CD4-positive, alpha-beta memory T cell (primary cell): ENCODE results near the gene FSHB. TPM values are rescaled to one million over a fixed set of nuclear protein-coding genes. Genes with fewer than 3 reads are reported as not detected.

Experiments used
- CTCF ChIA-PET: fragments of 350-600 bp; sonication (Branson Sonifier 250); formaldehyde crosslinking; loops from one replicate; lab custom pipeline; 2021; ENCODE audit warnings: inconsistent platforms; ENCODE audit not compliant: partially characterized antibody; lab: Charles Lee
- POLR2A ChIA-PET: fragments of 350-600 bp; sonication (Branson Sonifier 250); formaldehyde crosslinking; loops from one replicate; lab custom pipeline; 2021; ENCODE audit not compliant: partially characterized antibody; lab: Charles Lee
- DNase-seq, 5 donors: peaks; one replicate each; pipeline versions ENCODE4 v3.0.0 to v3.0.0-alpha.2; 2020 to 2022; ENCODE audit warnings: mixed read lengths in 1 of 5
- H3K27ac ChIP-seq: one replicate; pipeline ENCODE4 v1.7.0; 2013; ENCODE audit warnings: low read depth, low read length
- H3K27me3 ChIP-seq: 2 replicates; pipeline ENCODE4 v1.7.0; 2013; ENCODE audit warnings: mild to moderate bottlenecking, low read length, moderate library complexity; ENCODE audit not compliant: insufficient read depth
- H3K36me3 ChIP-seq: 2 replicates; pipeline ENCODE4 v1.7.0; 2013; ENCODE audit warnings: mild to moderate bottlenecking, low read length, moderate library complexity; ENCODE audit not compliant: insufficient read depth
- H3K4me1 ChIP-seq: 2 replicates; pipeline ENCODE4 v1.7.0; 2013; ENCODE audit warnings: mild to moderate bottlenecking, low read length, moderate library complexity; ENCODE audit not compliant: insufficient read depth
- H3K4me3 ChIP-seq, 2 donors: one replicate each; pipeline ENCODE4 v1.7.0; 2013; ENCODE audit warnings: low read length in 2 of 2, mild to moderate bottlenecking in 1 of 2
- H3K9me3 ChIP-seq, 2 donors: one replicate each; pipeline ENCODE4 v1.7.0; 2013; ENCODE audit warnings: low read length in 2 of 2, control low read depth in 1 of 2; ENCODE audit not compliant: control insufficient read depth in 1 of 2
- H3K27ac Mint-ChIP-seq, 7 donors: one replicate each; pipeline ENCODE4 v1.8.0; 2020 to 2021; ENCODE audit warnings: mixed read lengths in 7 of 7, mild to moderate bottlenecking in 6 of 7, inconsistent platforms in 3 of 7, moderate library complexity in 3 of 7
- H3K27me3 Mint-ChIP-seq, 2 donors: one replicate each; pipeline ENCODE4 v1.8.0; 2020 to 2021; ENCODE audit warnings: mixed read lengths in 2 of 2
- H3K36me3 Mint-ChIP-seq, 2 donors: one replicate each; pipeline ENCODE4 v1.8.0; 2020 to 2021; ENCODE audit warnings: mixed read lengths in 2 of 2, inconsistent platforms in 1 of 2, mild to moderate bottlenecking in 1 of 2
- H3K4me1 Mint-ChIP-seq, 4 donors: one replicate each; pipeline ENCODE4 v1.8.0; 2020 to 2021; ENCODE audit warnings: mixed read lengths in 4 of 4, mild to moderate bottlenecking in 1 of 4
- H3K4me3 Mint-ChIP-seq, 8 donors: one replicate each; pipeline ENCODE4 v1.8.0; 2020 to 2021; ENCODE audit warnings: mixed read lengths in 8 of 8, mild to moderate bottlenecking in 7 of 8, moderate library complexity in 6 of 8, inconsistent platforms in 3 of 8
- H3K9me3 Mint-ChIP-seq, 8 donors: one replicate each; pipeline ENCODE4 v1.8.0; 2020 to 2021; ENCODE audit warnings: mixed read lengths in 8 of 8, mild to moderate bottlenecking in 5 of 8, inconsistent platforms in 3 of 8, moderate library complexity in 1 of 8
- intact Hi-C: fragments of 100-400 bp; cut with micrococcal nuclease; formaldehyde crosslinking; loops from one replicate; pipeline ENCODE4 v1.15.1; 2023
- polyA plus RNA-seq, 2 donors: library from polyadenylated mRNA; unstranded; fragments of 300-500 nt; fragmentation: Illumina TruSeq; gene quantifications; one replicate each; pipeline ENCODE4 v1.2.3, GENCODE V29; 2021
- total RNA-seq, 2 experiments: library from RNA; stranded (reverse); gene quantifications; one replicate each; pipeline ENCODE4 v1.2.3, GENCODE V29; 2021

Gene FSHB
- total and polyA plus RNA-seq, 4 experiments from 2014 or later, result not detected

DNA sequence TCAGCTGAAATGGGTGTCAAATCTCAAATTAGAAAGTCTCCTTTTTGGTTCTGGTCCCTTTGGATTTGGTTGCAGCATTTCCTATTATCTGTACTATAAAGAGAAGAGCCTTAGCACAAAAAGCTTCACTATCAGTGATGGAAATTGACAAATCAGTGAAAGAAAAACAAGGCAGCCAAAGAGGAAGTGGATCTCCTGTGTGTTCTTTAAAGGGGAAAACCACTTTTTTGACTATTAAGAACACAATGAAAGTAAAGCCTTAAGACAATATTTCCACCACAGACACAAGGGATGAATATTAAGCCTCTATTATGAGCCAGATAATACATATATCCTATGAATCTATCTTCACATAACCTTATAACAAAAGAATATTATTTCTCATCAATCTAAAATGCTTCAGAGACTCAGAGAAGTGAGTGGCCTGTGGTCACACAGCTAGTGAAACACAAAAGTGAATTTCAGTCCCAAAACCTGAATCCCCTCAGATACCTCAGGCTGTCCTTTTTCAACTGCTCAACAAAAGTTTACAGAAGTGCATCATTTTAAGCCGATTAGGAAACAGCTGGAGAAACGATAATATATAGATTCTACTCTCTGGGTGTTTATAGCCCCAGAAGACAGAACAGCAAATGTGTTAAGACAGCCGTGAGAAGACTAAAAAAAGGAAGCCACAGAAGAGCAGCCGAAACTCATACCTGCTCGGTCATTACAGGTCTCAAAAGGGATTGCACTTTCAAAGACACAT is 24.4 kb upstream of the FSHB start:
- DNase-seq, result no peak
- H3K9me3 Mint-ChIP-seq, result no peaks in the 10 kb centered on the region
- peak overlapping the region in 1 of 7 donors; percentile 25 for H3K27ac Mint-ChIP-seq
- POLR2A ChIA-PET, result no interaction called here
- H3K27me3 Mint-ChIP-seq, result peaks cover 0 to 7% of the 10 kb centered on the region in 2 donors
- Histone ChIP-seq H3K4me3 (no peak overlapping the region), H3K27me3 (no peaks in the 10 kb centered on the region), H3K36me3 (no peaks in the 10 kb centered on the region), H3K9me3 (no peaks in the 10 kb centered on the region), H3K27ac (no peak overlapping the region), H3K4me1 (no peaks in the 10 kb centered on the region)
- H3K36me3 Mint-ChIP-seq, result no peaks in the 10 kb centered on the region
- H3K4me3 Mint-ChIP-seq, result no peak overlapping the region
- intact Hi-C loops, result no loop called here
- CTCF ChIA-PET, result no interaction called here
- H3K4me1 Mint-ChIP-seq, result peaks cover 0 to 6% (median 0%) of the 10 kb centered on the region in 4 donors

DNA sequence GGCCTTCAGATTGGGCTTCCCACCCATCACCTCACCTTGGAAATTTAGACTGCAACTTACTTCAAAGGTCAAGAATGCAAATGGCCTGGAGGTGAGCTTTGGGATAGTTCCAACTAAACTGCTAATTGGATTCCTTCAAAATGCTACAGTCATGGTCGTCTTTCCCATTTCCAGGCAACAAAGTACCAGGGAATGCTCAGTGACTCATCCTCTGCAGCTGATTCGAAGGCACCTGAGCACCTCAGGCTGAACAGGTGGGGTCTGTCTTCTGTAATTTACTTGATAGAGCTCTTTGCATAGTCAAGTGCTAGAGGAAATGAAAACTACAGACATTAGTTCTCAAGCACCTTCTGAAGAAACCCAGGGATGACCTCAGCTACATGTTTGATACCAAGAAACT is 20.5 kb upstream of the FSHB start:
- no peaks in the 10 kb centered on the region for H3K36me3 Mint-ChIP-seq
- no peaks in the 10 kb centered on the region for H3K9me3 Mint-ChIP-seq
- intact Hi-C loops, result no loop called here
- H3K27me3 Mint-ChIP-seq, result peaks cover 0 to 2% of the 10 kb centered on the region in 2 donors
- no peaks in the 10 kb centered on the region for H3K4me1 ChIP-seq
- no peaks in the 10 kb centered on the region for H3K27me3 ChIP-seq
- H3K27ac ChIP-seq, result no peak overlapping the region
- peaks cover 0 to 6% (median 0%) of the 10 kb centered on the region in 4 donors for H3K4me1 Mint-ChIP-seq
- no peak overlapping the region for H3K4me3 ChIP-seq
- H3K4me3 Mint-ChIP-seq, result no peak overlapping the region
- no peaks in the 10 kb centered on the region for H3K36me3 ChIP-seq
- DNase-seq, result no peak
- CTCF ChIA-PET, result no interaction called here
- POLR2A ChIA-PET, result no interaction called here
- no peak overlapping the region for H3K27ac Mint-ChIP-seq
- H3K9me3 ChIP-seq, result no peaks in the 10 kb centered on the region

DNA sequence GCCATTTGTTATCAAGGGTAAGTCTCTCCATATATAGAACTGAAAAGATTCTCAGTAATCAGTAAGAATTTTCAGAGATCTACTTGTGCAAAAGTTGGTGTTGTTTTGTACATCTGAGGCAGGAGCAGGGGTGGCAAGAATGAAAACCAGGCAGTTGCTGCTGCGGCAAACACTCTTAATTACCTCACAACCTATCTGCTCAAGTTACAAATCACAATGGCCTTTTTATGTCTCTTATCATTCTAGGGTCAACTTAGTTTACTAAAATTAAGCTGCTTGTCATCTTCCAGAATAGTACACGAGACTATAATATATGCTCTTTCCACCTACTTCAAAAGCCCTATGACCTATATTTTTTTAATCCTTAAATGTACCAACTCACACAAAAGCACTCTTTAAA is 14.3 kb upstream of the FSHB start:
- Mint-ChIP-seq H3K4me3 (no peak overlapping the region), H3K27ac (no peak overlapping the region), H3K9me3 (peaks cover 0 to 2% (median 0%) of the 10 kb centered on the region in 8 donors), H3K4me1 (no peaks in the 10 kb centered on the region), H3K36me3 (no peaks in the 10 kb centered on the region), H3K27me3 (peaks cover 0 to 4% of the 10 kb centered on the region in 2 donors)
- intact Hi-C loops, result no loop called here
- no peak overlapping the region for H3K4me3 ChIP-seq
- no peak for DNase-seq
- H3K27ac ChIP-seq, result no peak overlapping the region
- no peaks in the 10 kb centered on the region for H3K27me3 ChIP-seq
- CTCF ChIA-PET, result interaction anchor here (0.9 kb wide), 1 partner anchor 20 kb away, joined by 3 read pairs; no protein-coding TSS in a partner anchor
- POLR2A ChIA-PET, result no interaction called here
- no peaks in the 10 kb centered on the region for H3K9me3 ChIP-seq
- no peaks in the 10 kb centered on the region for H3K4me1 ChIP-seq
- no peaks in the 10 kb centered on the region for H3K36me3 ChIP-seq

DNA sequence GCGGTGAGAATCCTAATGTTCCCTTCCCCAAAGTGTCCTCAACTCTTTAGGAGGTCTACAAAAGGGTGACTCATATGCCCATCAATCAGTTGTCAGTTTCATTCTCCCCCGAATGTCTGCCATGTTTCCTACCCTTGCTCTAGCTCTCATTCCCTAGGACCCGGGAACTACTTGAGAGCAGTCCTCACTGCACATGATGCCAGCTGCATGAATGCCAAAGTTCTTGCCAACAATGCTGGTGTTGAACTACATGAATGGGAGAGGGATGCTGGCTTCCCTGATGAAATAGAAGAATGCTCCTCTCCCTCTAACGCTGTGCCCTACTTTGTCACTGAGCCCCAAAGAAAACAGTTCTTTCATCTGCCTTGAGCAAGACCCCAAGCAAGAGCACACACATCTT is 12.5 kb upstream of the FSHB start:
- POLR2A ChIA-PET, result no interaction called here
- no peaks in the 10 kb centered on the region for H3K4me1 ChIP-seq
- H3K36me3 Mint-ChIP-seq, result no peaks in the 10 kb centered on the region
- no peaks in the 10 kb centered on the region for H3K9me3 ChIP-seq
- H3K27me3 ChIP-seq, result no peaks in the 10 kb centered on the region
- DNase-seq, result no peak
- H3K27me3 Mint-ChIP-seq, result peaks cover 0 to 4% of the 10 kb centered on the region in 2 donors
- H3K4me3 ChIP-seq, result no peak overlapping the region
- no peak overlapping the region for H3K27ac ChIP-seq
- no peaks in the 10 kb centered on the region for H3K36me3 ChIP-seq
- no peak overlapping the region for H3K27ac Mint-ChIP-seq
- H3K4me3 Mint-ChIP-seq, result no peak overlapping the region
- peaks cover 0 to 2% (median 0%) of the 10 kb centered on the region in 8 donors for H3K9me3 Mint-ChIP-seq
- CTCF ChIA-PET, result no interaction called here
- intact Hi-C loops, result no loop called here
- H3K4me1 Mint-ChIP-seq, result no peaks in the 10 kb centered on the region

DNA sequence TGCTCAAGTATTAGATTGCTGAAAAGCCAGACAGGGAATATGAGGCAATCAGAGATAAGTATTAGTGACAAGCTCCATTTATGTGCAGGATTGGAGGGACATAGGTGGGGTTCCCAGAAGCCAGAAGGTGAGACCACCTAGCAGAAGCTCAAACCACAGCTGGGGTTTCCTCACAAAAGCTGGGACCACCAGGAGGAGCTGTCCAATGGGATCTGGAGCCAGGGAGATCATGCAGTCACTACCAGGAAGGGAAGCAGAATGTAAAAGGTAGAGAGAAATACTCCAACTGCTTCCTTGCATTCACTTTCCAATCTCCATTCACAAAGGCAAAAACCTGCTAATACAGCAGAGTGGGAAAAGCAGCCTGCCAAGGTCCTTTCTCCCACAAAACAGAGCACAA is 5.2 kb upstream of the FSHB start:
- Mint-ChIP-seq H3K36me3 (peaks cover 0 to 3% of the 10 kb centered on the region in 2 donors), H3K27me3 (peaks cover 2 to 13% of the 10 kb centered on the region in 2 donors), H3K27ac (no peak overlapping the region), H3K4me1 (no peaks in the 10 kb centered on the region), H3K9me3 (peaks cover 3 to 13% (median 6%) of the 10 kb centered on the region in 8 donors), H3K4me3 (no peak overlapping the region)
- DNase-seq, result no peak
- ChIA-PET POLR2A (no interaction called here), CTCF (no interaction called here)
- Histone ChIP-seq H3K9me3 (no peaks in the 10 kb centered on the region), H3K4me1 (no peaks in the 10 kb centered on the region), H3K27ac (no peak overlapping the region), H3K27me3 (no peaks in the 10 kb centered on the region), H3K4me3 (no peak overlapping the region), H3K36me3 (no peaks in the 10 kb centered on the region)
- intact Hi-C loops, result no loop called here

DNA sequence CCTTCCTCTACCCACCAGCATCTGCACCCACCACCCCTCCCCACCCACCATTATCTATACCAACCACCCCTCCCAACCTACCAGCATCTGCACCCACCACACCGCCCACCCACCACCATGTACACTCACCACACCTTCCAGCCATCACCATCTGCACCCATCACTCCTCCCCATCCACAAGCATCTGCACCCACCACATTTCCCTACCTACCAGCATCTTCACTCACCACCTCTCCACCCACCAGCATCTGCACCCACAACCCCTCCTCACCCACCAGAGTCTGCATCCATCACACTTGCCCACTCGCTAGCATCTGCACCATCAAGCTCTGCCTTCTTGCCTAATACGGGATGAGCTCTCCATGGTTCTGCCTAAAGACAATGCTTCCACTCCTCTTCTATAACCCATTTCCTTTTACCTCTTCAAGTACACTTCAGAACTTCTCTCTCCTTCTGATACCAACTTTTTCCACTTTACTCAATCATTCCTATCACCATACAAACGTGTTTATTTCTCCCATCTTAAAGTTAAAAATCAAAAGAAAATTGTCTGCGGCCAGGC is 2.4 kb upstream of the FSHB start:
- Mint-ChIP-seq H3K9me3 (peaks cover 3 to 13% (median 6%) of the 10 kb centered on the region in 8 donors), H3K36me3 (peaks cover 0 to 3% of the 10 kb centered on the region in 2 donors), H3K4me3 (peak overlapping the region in 1 of 8 donors; percentile 22), H3K27me3 (peaks cover 5 to 9% of the 10 kb centered on the region in 2 donors), H3K27ac (no peak overlapping the region), H3K4me1 (no peaks in the 10 kb centered on the region)
- CTCF ChIA-PET, result no interaction called here
- Histone ChIP-seq H3K36me3 (no peaks in the 10 kb centered on the region), H3K4me1 (no peaks in the 10 kb centered on the region), H3K27me3 (no peaks in the 10 kb centered on the region), H3K4me3 (no peak overlapping the region), H3K9me3 (no peaks in the 10 kb centered on the region), H3K27ac (no peak overlapping the region)
- POLR2A ChIA-PET, result no interaction called here
- no peak for DNase-seq
- intact Hi-C loops, result no loop called here

DNA sequence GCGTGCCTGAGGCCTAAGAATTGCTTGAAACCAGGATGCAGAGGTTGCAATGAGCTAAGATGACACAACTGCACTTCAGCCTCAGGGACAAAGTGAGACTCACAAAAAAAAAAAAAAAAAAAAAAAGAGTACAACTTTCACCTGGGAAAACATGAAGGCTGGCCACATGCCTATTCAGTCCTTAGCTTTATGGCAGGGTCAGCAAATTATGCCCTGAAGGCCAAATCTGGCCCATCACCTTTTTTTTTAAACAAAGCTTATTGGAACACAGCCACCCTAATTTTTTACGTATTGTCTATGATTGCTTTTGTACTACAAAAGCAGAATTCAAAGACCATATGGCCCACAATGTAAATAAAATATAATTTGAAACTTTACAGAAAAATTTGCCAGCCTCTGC is 8.2 kb downstream of the FSHB start:
- no peak for DNase-seq
- Histone ChIP-seq H3K27me3 (no peaks in the 10 kb centered on the region), H3K9me3 (no peaks in the 10 kb centered on the region), H3K4me3 (no peak overlapping the region), H3K36me3 (no peaks in the 10 kb centered on the region), H3K27ac (no peak overlapping the region), H3K4me1 (no peaks in the 10 kb centered on the region)
- Mint-ChIP-seq H3K4me1 (no peaks in the 10 kb centered on the region), H3K4me3 (no peak overlapping the region), H3K9me3 (peaks cover 0 to 1% (median 0%) of the 10 kb centered on the region in 8 donors), H3K27ac (no peak overlapping the region), H3K36me3 (no peaks in the 10 kb centered on the region), H3K27me3 (peaks cover 0 to 3% of the 10 kb centered on the region in 2 donors)
- ChIA-PET CTCF (no interaction called here), POLR2A (no interaction called here)
- intact Hi-C loops, result no loop called here
